Limb (tissue), 2 donors: Measurements from ENCODE around the gene UBE2V1.
"Not testable (repeated sequence)": the region's sequence is repeated elsewhere in the genome, so short reads cannot be mapped to it uniquely, and the experiment has no call there.

Experiments used
- DNase-seq, 2 donors: peaks; one replicate each; pipeline ENCODE4 v3.0.0-alpha.2; 2016; ENCODE audit errors: extremely low spot score in 2 of 2

UBE2V1 gene

DNA sequence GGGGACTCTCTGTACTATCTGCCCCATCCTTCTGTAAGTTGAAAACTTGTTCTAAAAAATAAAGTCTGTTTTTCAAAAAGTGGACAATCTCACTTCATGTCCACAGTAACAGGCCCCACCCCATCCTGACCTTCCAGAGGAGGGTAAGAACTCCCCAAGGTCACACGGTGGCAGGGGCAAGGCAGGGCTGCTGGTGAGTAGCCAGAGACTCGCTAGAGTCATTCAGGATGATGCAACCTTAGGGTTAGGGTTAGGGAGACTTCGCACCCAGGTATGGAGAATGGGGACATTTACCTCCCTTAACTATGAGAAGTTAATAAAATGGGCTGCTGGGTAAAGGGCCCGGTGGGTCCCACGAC is 25.1 kb upstream of the UBE2V1 start:
- DNase-seq, result no peak

DNA sequence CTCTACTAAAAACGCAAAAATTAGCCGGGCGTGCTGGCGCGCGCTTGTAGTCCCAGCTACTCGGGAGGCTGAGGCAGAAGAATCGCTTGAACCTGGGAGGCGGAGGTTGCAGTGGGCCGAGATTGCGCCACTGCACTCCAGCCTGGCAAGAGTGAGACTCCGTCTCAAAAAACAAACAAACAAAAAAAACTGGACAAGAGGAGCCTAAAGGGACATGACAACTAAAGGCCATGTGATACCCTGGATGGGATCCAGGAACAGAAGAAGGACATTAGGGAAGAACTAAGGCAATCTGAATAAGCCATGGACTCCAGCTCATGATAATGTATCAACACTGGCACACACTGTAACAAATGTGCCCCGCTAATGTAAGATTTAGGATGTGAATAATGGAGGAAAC is 24.8 kb upstream of the UBE2V1 start:
- DNase-seq, result not testable (repeated sequence)

- no peak for DNase-seq
Observed at GRCh38 chr20:50136822-50137599, 24.1 kb upstream of the UBE2V1 start.

DNA sequence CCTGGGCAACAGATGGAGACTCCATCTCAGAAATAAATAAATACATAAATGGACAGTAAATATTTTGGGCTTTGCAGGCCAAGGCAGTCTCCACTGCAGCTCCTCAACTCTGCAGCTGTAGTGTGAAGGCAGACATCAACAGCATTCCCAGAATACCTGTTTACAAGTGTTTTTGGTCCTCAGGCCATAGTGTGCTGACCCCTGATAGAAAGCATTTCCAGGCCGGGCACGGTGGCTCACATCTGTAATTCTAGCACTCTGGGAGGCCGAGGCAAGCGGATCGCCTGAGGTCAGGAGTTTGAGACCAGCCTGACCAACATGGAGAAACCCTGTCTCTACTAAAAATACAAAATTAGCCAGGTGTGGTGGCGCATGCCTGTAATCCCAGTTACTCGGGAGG is 22.2 kb upstream of the UBE2V1 start:
- DNase-seq, result not testable (repeated sequence)

DNA sequence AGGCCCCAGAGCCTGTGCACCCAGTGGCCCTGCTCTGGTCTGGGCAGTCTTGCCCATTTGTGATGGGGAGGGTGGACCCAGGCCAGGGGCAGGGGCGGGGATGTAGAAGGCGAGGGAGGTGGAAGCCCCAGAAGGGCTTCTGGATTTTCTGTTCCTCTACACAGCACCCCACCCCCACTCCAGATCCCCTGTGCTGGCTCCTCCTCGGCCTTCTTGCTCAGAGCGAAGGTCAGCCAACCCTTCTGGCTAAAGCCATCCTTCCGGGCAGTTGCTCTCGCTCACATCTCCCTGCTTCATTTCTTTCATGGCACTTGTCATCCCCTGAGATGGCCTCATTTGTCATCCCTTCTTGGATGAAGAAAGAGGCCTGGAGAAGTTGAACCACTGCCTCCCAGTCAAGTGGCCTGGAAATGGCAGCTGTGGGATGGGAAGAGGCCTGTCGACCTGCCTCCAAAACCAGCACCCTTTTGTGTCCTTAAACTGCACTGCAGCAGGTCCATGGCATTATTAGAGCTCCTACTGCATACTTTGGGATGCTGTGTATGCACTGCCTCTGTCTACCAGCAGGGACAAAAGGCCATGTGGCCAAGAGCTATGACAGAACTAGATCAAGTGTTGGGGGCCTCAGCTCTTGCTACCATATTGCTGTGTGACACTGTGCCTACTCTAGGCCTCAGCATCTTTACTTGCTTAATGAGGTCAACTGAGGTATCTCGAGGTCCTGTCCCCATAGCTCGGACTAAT is 20.7 kb upstream of the UBE2V1 start:
- DNase-seq, result no peak

GRCh38 chr20:50133041-50133440 is 20.1 kb upstream of the UBE2V1 start:
- no peak for DNase-seq

GRCh38 chr20:50130995-50131394 is 18.0 kb upstream of the UBE2V1 start:
- DNase-seq, result no peak

- no peak for DNase-seq
Observed at GRCh38 chr20:50130356-50130723, 17.4 kb upstream of the UBE2V1 start.

GRCh38 chr20:50129662-50130355 is 16.9 kb upstream of the UBE2V1 start:
- DNase-seq, result no peak

GRCh38 chr20:50128520-50128905 is 15.6 kb upstream of the UBE2V1 start:
- no peak for DNase-seq

DNA sequence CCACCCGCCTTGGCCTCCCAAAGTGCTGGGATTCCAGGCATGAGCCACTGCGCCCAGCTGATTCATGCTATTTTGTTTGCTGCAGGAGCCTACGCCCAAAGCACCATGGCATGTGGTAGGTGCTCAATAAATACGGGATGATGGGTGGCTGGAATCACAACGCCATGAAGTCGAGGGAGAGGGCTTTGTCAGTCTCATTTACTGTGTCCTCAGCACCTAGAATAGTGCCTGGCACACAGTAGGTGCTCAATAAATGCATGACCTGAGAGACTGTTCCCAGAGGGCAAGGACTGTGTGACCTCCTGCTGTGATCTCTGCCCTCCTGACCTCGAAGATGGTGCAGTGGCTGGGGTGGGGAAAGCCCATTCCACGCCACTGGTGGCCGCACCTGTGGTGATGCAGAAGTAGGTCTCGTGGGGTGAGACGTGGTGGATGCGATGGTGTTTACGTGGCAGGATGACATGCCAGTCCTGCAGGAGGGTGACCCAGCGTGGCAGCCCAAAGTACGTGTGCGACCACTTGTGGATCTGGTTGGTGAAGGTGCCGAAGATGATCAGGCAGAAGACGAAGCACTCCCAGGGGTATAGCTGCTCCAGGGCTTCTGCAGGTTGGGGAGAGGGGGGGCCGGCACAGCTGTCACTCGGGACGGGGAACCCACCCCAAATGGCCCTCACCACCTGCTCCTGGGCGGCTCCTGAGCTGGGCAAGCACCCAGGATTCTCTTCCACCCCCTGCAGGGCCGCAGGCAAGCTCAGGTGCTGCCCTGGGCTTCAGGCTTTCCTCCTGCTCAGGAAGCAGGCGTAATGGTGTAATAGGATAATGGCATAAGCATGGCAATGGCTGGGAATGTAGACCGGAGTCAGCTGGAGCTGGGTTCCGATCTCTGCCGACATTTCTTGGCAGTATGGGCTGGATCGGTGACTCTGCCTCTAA is 14.9 kb upstream of the UBE2V1 start:
- DNase-seq, result no peak

DNA sequence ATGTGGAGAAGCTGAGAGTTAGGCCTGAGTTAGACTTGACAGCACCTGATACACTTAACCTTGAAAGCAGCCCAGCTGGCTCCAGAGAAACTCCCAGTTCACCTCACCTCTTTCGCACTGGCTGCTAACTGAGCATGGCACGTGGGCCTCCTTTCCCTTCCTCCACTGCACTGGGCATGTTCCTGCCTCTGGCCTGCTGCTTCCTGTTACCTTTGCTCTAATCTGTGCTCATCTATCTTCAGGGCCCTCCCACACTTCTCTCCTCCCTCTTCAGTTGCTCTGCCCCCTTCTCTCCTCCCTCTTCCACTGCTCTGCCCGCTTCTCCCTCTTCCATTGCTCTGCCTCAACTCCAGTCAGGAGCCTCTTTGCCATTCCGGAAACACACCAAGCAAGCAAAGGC is 13.7 kb upstream of the UBE2V1 start:
- DNase-seq, result no peak

GRCh38 chr20:50125279-50125678 is 12.3 kb upstream of the UBE2V1 start:
- no peak for DNase-seq

- DNase-seq, result no peak
Observed at GRCh38 chr20:50124496-50124895, 11.5 kb upstream of the UBE2V1 start.

GRCh38 chr20:50123418-50123817 is 10.5 kb upstream of the UBE2V1 start:
- DNase-seq, result no peak

DNA sequence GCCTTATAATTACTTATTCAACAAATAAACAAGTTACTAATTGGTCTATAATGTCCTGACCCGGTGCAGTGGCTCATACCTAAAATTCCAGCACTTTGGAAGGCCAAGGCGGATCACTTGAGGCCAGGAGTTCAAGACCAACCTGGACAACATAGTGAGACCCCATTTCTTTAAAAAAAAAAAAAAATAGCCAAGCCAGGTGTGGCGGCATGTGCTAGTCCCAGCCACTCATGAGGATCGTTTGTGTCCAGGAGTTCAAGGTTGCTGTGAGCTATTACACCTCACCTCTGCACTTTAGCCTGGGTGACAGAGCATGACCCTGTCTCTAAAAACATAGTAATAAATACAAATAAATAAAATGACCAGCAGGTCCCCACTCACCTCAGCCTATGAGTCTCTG is 9.8 kb upstream of the UBE2V1 start:
- no peak for DNase-seq

- DNase-seq, result no peak
Observed at GRCh38 chr20:50121858-50122271, 8.9 kb upstream of the UBE2V1 start.

DNA sequence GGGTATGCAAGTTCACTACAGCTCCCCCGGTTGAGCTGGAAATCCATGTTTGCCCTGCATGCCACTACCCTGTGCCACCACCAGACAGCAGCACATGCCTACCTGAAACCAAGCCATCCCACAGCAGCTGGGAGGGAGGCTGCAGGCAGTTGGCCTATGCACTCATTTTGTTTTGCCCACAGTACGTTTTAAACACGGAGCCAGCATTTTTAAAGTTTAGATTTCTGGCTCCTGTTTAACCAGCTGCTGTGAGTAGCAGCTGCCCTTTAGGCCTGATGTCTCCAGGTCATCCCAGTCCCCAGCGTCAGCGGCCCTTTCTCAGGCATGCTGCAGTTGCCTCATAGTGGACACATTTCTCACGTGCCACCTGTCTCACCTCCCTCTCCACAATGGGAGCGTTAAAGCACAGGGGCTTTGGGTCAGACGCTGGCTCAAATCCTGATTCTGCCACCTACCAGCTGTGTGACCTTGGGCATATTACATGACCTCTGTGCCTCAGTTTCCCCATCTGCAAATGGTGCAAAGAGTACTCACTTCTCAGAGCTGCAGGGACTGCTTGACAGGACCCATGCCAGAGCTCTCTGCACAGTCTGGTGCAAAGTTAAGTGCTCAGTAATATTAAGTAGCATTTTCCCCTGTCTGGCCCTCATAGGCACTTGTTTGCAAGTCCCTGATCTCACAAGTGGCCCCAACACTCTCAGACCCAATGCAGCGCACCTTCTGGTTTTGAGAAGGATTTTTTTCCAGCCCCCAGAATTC is 8.2 kb upstream of the UBE2V1 start:
- peak; percentile 39 to 51 for DNase-seq

DNA sequence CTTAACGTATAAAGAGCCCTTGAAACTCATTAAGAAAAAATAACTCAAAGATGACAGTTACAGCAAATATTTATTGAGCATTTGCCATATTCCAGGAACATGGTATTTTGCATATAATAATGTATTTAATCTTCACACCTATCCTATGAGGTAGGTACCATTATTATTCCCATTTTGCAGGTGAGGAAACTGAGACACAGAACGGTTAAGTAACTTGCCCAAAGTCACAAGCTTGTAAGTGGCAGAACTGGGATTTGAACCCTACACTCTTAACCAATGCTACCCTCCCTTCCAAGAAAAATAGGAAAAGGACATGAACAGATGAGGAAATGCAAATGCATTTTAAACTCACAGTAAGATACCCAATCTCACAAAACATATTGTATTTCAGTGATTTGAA is 5.3 kb upstream of the UBE2V1 start:
- DNase-seq, result no peak

GRCh38 chr20:50116368-50116999 is 3.5 kb upstream of the UBE2V1 start:
- DNase-seq, result no peak
